HUES48 (cell line): ENCODE measurements around the gene CNGB1.

ENCODE experiments used
- H3K27ac ChIP-seq: one replicate; pipeline ENCODE4 v1.7.0; 2013; ENCODE audit warnings: low read depth, low read length, inconsistent platforms
- H3K27me3 ChIP-seq: 2 replicates; pipeline ENCODE4 v1.6.1; 2013; ENCODE audit warnings: mild to moderate bottlenecking, low read length; ENCODE audit not compliant: control insufficient read depth, insufficient read depth
- H3K36me3 ChIP-seq: 2 replicates; pipeline ENCODE4 v1.6.1; 2013; ENCODE audit warnings: low read length; ENCODE audit not compliant: control insufficient read depth, insufficient read depth
- H3K4me1 ChIP-seq: 2 replicates; pipeline ENCODE4 v1.6.1; 2013; ENCODE audit warnings: mild to moderate bottlenecking, low read length; ENCODE audit not compliant: control insufficient read depth, insufficient read depth
- H3K4me3 ChIP-seq: 2 replicates; pipeline ENCODE4 v1.5.1; 2013; ENCODE audit warnings: mild to moderate bottlenecking, low read depth, low read length
- H3K9ac ChIP-seq: 2 replicates; pipeline ENCODE4 v1.6.1; 2013; ENCODE audit warnings: mild to moderate bottlenecking, low read depth, low read length, moderate library complexity
- H3K9me3 ChIP-seq: 2 replicates; pipeline ENCODE4 v1.6.1; 2013; ENCODE audit warnings: low read length; ENCODE audit not compliant: control insufficient read depth, insufficient read depth

CNGB1 gene

GRCh38 chr16:57941016-57941664 lies 29.8 kb downstream of the CNGB1 start:
- Histone ChIP-seq H3K27ac (no peak overlapping the region), H3K9me3 (no peaks in the 10 kb centered on the region), H3K36me3 (no peaks in the 10 kb centered on the region), H3K9ac (no peak overlapping the region), H3K4me1 (no peaks in the 10 kb centered on the region), H3K27me3 (no peaks in the 10 kb centered on the region), H3K4me3 (no peak overlapping the region)

GRCh38 chr16:57940382-57940966 lies 30.5 kb downstream of the CNGB1 start:
- Histone ChIP-seq H3K9me3 (no peaks in the 10 kb centered on the region), H3K9ac (no peak overlapping the region), H3K4me3 (no peak overlapping the region), H3K36me3 (no peaks in the 10 kb centered on the region), H3K27ac (no peak overlapping the region), H3K27me3 (no peaks in the 10 kb centered on the region), H3K4me1 (no peaks in the 10 kb centered on the region)

- Histone ChIP-seq H3K4me3 (no peak overlapping the region), H3K4me1 (no peaks in the 10 kb centered on the region), H3K27ac (no peak overlapping the region), H3K36me3 (no peaks in the 10 kb centered on the region), H3K27me3 (no peaks in the 10 kb centered on the region), H3K9ac (no peak overlapping the region), H3K9me3 (no peaks in the 10 kb centered on the region)
Observed at GRCh38 chr16:57939872-57940224, 31.1 kb downstream of the CNGB1 start.

GRCh38 chr16:57938936-57939871 lies 31.7 kb downstream of the CNGB1 start:
- Histone ChIP-seq H3K9ac (no peak overlapping the region), H3K36me3 (no peaks in the 10 kb centered on the region), H3K9me3 (no peaks in the 10 kb centered on the region), H3K4me3 (no peak overlapping the region), H3K27ac (no peak overlapping the region), H3K27me3 (no peaks in the 10 kb centered on the region), H3K4me1 (no peaks in the 10 kb centered on the region)

- Histone ChIP-seq H3K4me1 (no peaks in the 10 kb centered on the region), H3K27ac (no peak overlapping the region), H3K9ac (no peak overlapping the region), H3K9me3 (no peaks in the 10 kb centered on the region), H3K27me3 (no peaks in the 10 kb centered on the region), H3K36me3 (no peaks in the 10 kb centered on the region), H3K4me3 (no peak overlapping the region)
Observed at GRCh38 chr16:57938484-57938883, 32.4 kb downstream of the CNGB1 start.

GRCh38 chr16:57937861-57938260 lies 33.1 kb downstream of the CNGB1 start:
- H3K27me3 ChIP-seq: no peaks in the 10 kb centered on the region
- H3K27ac ChIP-seq: no peak overlapping the region
- H3K4me3 ChIP-seq: no peak overlapping the region
- H3K9me3 ChIP-seq: no peaks in the 10 kb centered on the region
- no peaks in the 10 kb centered on the region for H3K36me3 ChIP-seq
- H3K9ac ChIP-seq: no peak overlapping the region
- no peaks in the 10 kb centered on the region for H3K4me1 ChIP-seq

- H3K27me3 ChIP-seq: no peaks in the 10 kb centered on the region
- no peak overlapping the region for H3K9ac ChIP-seq
- no peak overlapping the region for H3K4me3 ChIP-seq
- no peaks in the 10 kb centered on the region for H3K9me3 ChIP-seq
- no peak overlapping the region for H3K27ac ChIP-seq
- no peaks in the 10 kb centered on the region for H3K4me1 ChIP-seq
- H3K36me3 ChIP-seq: no peaks in the 10 kb centered on the region
Observed at GRCh38 chr16:57935904-57936303, 35.0 kb downstream of the CNGB1 start.

GRCh38 chr16:57930533-57930932 lies 40.4 kb downstream of the CNGB1 start:
- H3K9ac ChIP-seq: no peak overlapping the region
- no peaks in the 10 kb centered on the region for H3K27me3 ChIP-seq
- no peak overlapping the region for H3K27ac ChIP-seq
- H3K4me1 ChIP-seq: no peaks in the 10 kb centered on the region
- H3K9me3 ChIP-seq: no peaks in the 10 kb centered on the region
- no peak overlapping the region for H3K4me3 ChIP-seq
- no peaks in the 10 kb centered on the region for H3K36me3 ChIP-seq

- Histone ChIP-seq H3K27ac (no peak overlapping the region), H3K4me3 (no peak overlapping the region), H3K9me3 (no peaks in the 10 kb centered on the region), H3K9ac (no peak overlapping the region), H3K27me3 (no peaks in the 10 kb centered on the region), H3K36me3 (no peaks in the 10 kb centered on the region), H3K4me1 (no peaks in the 10 kb centered on the region)
Observed at GRCh38 chr16:57929250-57929649, 41.7 kb downstream of the CNGB1 start.

GRCh38 chr16:57926041-57926440 lies 44.9 kb downstream of the CNGB1 start:
- no peaks in the 10 kb centered on the region for H3K4me1 ChIP-seq
- H3K36me3 ChIP-seq: no peaks in the 10 kb centered on the region
- no peaks in the 10 kb centered on the region for H3K9me3 ChIP-seq
- no peaks in the 10 kb centered on the region for H3K27me3 ChIP-seq
- no peak overlapping the region for H3K27ac ChIP-seq
- H3K9ac ChIP-seq: no peak overlapping the region
- H3K4me3 ChIP-seq: no peak overlapping the region

GRCh38 chr16:57925310-57925709 lies 45.6 kb downstream of the CNGB1 start:
- no peak overlapping the region for H3K9ac ChIP-seq
- no peaks in the 10 kb centered on the region for H3K9me3 ChIP-seq
- H3K4me1 ChIP-seq: no peaks in the 10 kb centered on the region
- H3K27me3 ChIP-seq: no peaks in the 10 kb centered on the region
- no peak overlapping the region for H3K4me3 ChIP-seq
- no peak overlapping the region for H3K27ac ChIP-seq
- H3K36me3 ChIP-seq: no peaks in the 10 kb centered on the region
